ENCODE results near the gene PPP4C.
"Not testable (repeated sequence)": the region's sequence is repeated elsewhere in the genome, so short reads cannot be mapped to it uniquely, and the experiment has no call there.

Gene PPP4C

GRCh38 chr16:30096105-30096861 is 20.5 kb downstream of the PPP4C start, which contains the start of gene YPEL3:
YPEL3 (minus strand) TSS chr16:30096213; CDS start chr16:30095482, 731 bp downstream.
- DNase-seq (ENCODE audit: low read depth in 1 of 2, low spot score in 1 of 2) = peak; percentile 83 to 87

- no peak for DNase-seq (ENCODE audit: low read depth in 1 of 2, low spot score in 1 of 2)
Measured at GRCh38 chr16:30096862-30097563, 21.2 kb downstream of the PPP4C start.

- no peak for DNase-seq (ENCODE audit: low read depth in 1 of 2, low spot score in 1 of 2)
Measured at GRCh38 chr16:30104090-30104489, 28.3 kb downstream of the PPP4C start.

GRCh38 chr16:30104492-30104891 is 28.7 kb downstream of the PPP4C start:
- DNase-seq (ENCODE audit: low read depth in 1 of 2, low spot score in 1 of 2) = no peak

GRCh38 chr16:30108059-30108850 is 32.5 kb downstream of the PPP4C start:
- DNase-seq (ENCODE audit: low read depth in 1 of 2, low spot score in 1 of 2) = no peak

GRCh38 chr16:30110661-30111060 is 34.9 kb downstream of the PPP4C start:
- DNase-seq (ENCODE audit: low read depth in 1 of 2, low spot score in 1 of 2) = no peak

- DNase-seq (ENCODE audit: low read depth in 1 of 2, low spot score in 1 of 2) = peak in 1 of 2 donors; percentile 46
Measured at GRCh38 chr16:30112197-30113030, 36.6 kb downstream of the PPP4C start.

GRCh38 chr16:30113031-30113710 is 37.4 kb downstream of the PPP4C start, which contains the start of gene GDPD3:
GDPD3 (minus strand) TSS chr16:30113537; CDS start chr16:30113478, 59 bp downstream.
- DNase-seq (ENCODE audit: low read depth in 1 of 2, low spot score in 1 of 2) = no peak

- DNase-seq (ENCODE audit: low read depth in 1 of 2, low spot score in 1 of 2) = no peak
Measured at GRCh38 chr16:30113711-30114333, 38.0 kb downstream of the PPP4C start.

- no peak for DNase-seq (ENCODE audit: low read depth in 1 of 2, low spot score in 1 of 2)
Measured at GRCh38 chr16:30114411-30114810, 38.6 kb downstream of the PPP4C start.

GRCh38 chr16:30114833-30115232 is 39.0 kb downstream of the PPP4C start:
- not testable (repeated sequence) for DNase-seq (ENCODE audit: low read depth in 1 of 2, low spot score in 1 of 2)

GRCh38 chr16:30115238-30115637 is 39.4 kb downstream of the PPP4C start:
- no peak for DNase-seq (ENCODE audit: low read depth in 1 of 2, low spot score in 1 of 2)

GRCh38 chr16:30116291-30117207 is 40.8 kb downstream of the PPP4C start:
- no peak for DNase-seq (ENCODE audit: low read depth in 1 of 2, low spot score in 1 of 2)

GRCh38 chr16:30117768-30118167 is 42.0 kb downstream of the PPP4C start:
- no peak for DNase-seq (ENCODE audit: low read depth in 1 of 2, low spot score in 1 of 2)

GRCh38 chr16:30119428-30119827 is 43.6 kb downstream of the PPP4C start:
- DNase-seq (ENCODE audit: low read depth in 1 of 2, low spot score in 1 of 2) = no peak

- DNase-seq (ENCODE audit: low read depth in 1 of 2, low spot score in 1 of 2) = no peak
Measured at GRCh38 chr16:30120340-30121105, 44.7 kb downstream of the PPP4C start.

- DNase-seq (ENCODE audit: low read depth in 1 of 2, low spot score in 1 of 2) = no peak
Measured at GRCh38 chr16:30121741-30122571, 46.2 kb downstream of the PPP4C start.

All from stimulated activated CD4-positive, alpha-beta T cell treated with anti-CD3 and anti-CD28 coated beads, Interleukin-15, amount 100 ng/mL, for 1 hour (primary cell).